IMR-90 (cell line): Measurements from ENCODE around the gene PAFAH2. TPM values are rescaled to one million over a fixed set of nuclear protein-coding genes. Genes with fewer than 3 reads are reported as not detected.

Experiments
- ATAC-seq: fragments of 200-7000 bp; cut with Tn5 transposase; 2 replicates; pipeline ENCODE4 v1.9.1; 2020; ENCODE audit warnings: low read depth, mild to moderate bottlenecking, moderate library complexity
- BruUV-seq: library from RNA; stranded (reverse); fragments of 400-500 nt; replicated peaks from 2 replicates; lab custom pipeline; 2021; lab: Mats Ljungman, UMichigan
- CTCF ChIA-PET: fragments of 300-600 bp; formaldehyde crosslinking; extraction: SDS; loops from one replicate; lab custom pipeline; 2021; ENCODE audit warnings: antibody characterized with exemption; lab: Yijun Ruan, JAX
- POLR2A ChIA-PET: fragments of 300-600 bp; sonication (Branson Sonifier 250); formaldehyde crosslinking; loops from one replicate; lab custom pipeline; 2022; ENCODE audit warnings: antibody characterized with exemption; ENCODE audit not compliant: unreplicated experiment; lab: Charles Lee
- DNase-seq: peaks from one replicate; pipeline ENCODE4 v3.0.0; 2013
- H2AFZ ChIP-seq: replicated peaks from 2 replicates; pipeline ENCODE3; 2013; ENCODE audit warnings: low read length, mild to moderate bottlenecking; ENCODE audit not compliant: poor library complexity
- H2AK5ac ChIP-seq: 2 replicates; pipeline ENCODE4 v1.6.1; 2013; ENCODE audit warnings: low read depth, low read length, inconsistent platforms
- H2AK9ac ChIP-seq: replicated peaks from 2 replicates; pipeline ENCODE3; 2013; ENCODE audit warnings: mild to moderate bottlenecking, low read depth, low read length, moderate library complexity; ENCODE audit not compliant: poor library complexity
- H2BK120ac ChIP-seq: 2 replicates; pipeline ENCODE4 v1.6.1; 2013; ENCODE audit warnings: low read depth, low read length, inconsistent platforms
- H2BK15ac ChIP-seq: 3 replicates; pipeline ENCODE4 v1.6.1; 2013; ENCODE audit warnings: low read depth, low read length, inconsistent platforms
- H2BK20ac ChIP-seq: 2 replicates; pipeline ENCODE4 v1.6.1; 2013; ENCODE audit warnings: low read depth, mild to moderate bottlenecking, inconsistent platforms, low read length, moderate library complexity
- H2BK5ac ChIP-seq: 2 replicates; pipeline ENCODE4 v1.6.1; 2013; ENCODE audit warnings: mild to moderate bottlenecking, low read depth, low read length, inconsistent platforms; ENCODE audit not compliant: poor library complexity, severe bottlenecking
- H3K14ac ChIP-seq: replicated peaks from 2 replicates; pipeline ENCODE4 v1.6.1; 2013; ENCODE audit warnings: low read depth, low read length, inconsistent platforms
- H3K18ac ChIP-seq: 2 replicates; pipeline ENCODE4 v1.6.1; 2013; ENCODE audit warnings: low read depth, low read length, control low read depth
- H3K23ac ChIP-seq: 2 replicates; pipeline ENCODE4 v1.6.1; 2013; ENCODE audit warnings: low read depth, low read length, inconsistent platforms
- H3K27ac ChIP-seq: 2 replicates; pipeline ENCODE4 v1.5.1; 2013; ENCODE audit warnings: mild to moderate bottlenecking, control low read depth, low read length; ENCODE audit not compliant: insufficient read depth
- H3K27me3 ChIP-seq: 2 replicates; pipeline ENCODE4 v1.6.1; 2013; ENCODE audit warnings: low read length; ENCODE audit not compliant: control insufficient read depth, insufficient read depth
- H3K36me3 ChIP-seq: 2 replicates; pipeline ENCODE4 v1.6.1; 2013; ENCODE audit warnings: low read length, mixed read lengths; ENCODE audit not compliant: control insufficient read depth, insufficient read depth
- H3K4ac ChIP-seq: 2 replicates; pipeline ENCODE4 v1.6.1; 2013; ENCODE audit warnings: low read depth, low read length, inconsistent platforms
- H3K4me1 ChIP-seq: 2 replicates; pipeline ENCODE4 v1.6.1; 2013; ENCODE audit warnings: low read length, mixed read lengths; ENCODE audit not compliant: control insufficient read depth, insufficient read depth
- H3K4me2 ChIP-seq: 2 replicates; pipeline ENCODE4 v1.6.1; 2013; ENCODE audit warnings: low read depth, mild to moderate bottlenecking, control low read depth, low read length, moderate library complexity
- H3K4me3 ChIP-seq: 2 replicates; pipeline ENCODE4 v1.5.1; 2013; ENCODE audit warnings: low read depth, mild to moderate bottlenecking, control low read depth, low read length, moderate library complexity; ENCODE audit not compliant: insufficient read depth
- H3K56ac ChIP-seq: 2 replicates; pipeline ENCODE4 v1.6.1; 2013; ENCODE audit warnings: low read length, inconsistent platforms; ENCODE audit not compliant: insufficient read depth; ENCODE audit errors: extremely low read depth
- H3K79me1 ChIP-seq, 2 experiments: 2 replicates each; pipeline ENCODE4 v1.6.1; 2013; ENCODE audit warnings: low read length in 2 of 2, inconsistent platforms in 1 of 2, low read depth in 1 of 2
- H3K9ac ChIP-seq: 2 replicates; pipeline ENCODE4 v1.6.1; 2013; ENCODE audit warnings: low read depth, low read length, control low read depth
- H3K9me1 ChIP-seq: 2 replicates; pipeline ENCODE4 v1.6.1; 2013; ENCODE audit warnings: low read length, inconsistent platforms; ENCODE audit not compliant: insufficient read depth
- H3K9me3 ChIP-seq: 2 replicates; pipeline ENCODE4 v1.6.1; 2013; ENCODE audit warnings: low read length; ENCODE audit not compliant: control insufficient read depth, insufficient read depth
- H4K20me1 ChIP-seq: 2 replicates; pipeline ENCODE4 v1.6.1; 2013; ENCODE audit warnings: low read length, inconsistent platforms; ENCODE audit not compliant: insufficient read depth
- H4K5ac ChIP-seq: 2 replicates; pipeline ENCODE4 v1.6.1; 2013; ENCODE audit warnings: mild to moderate bottlenecking, low read depth, low read length, control low read depth
- H4K8ac ChIP-seq, 2 experiments: 2 replicates each; pipeline ENCODE4 v1.6.1; 2013; ENCODE audit warnings: low read depth in 2 of 2, low read length in 2 of 2, control low read depth in 1 of 2, inconsistent platforms in 1 of 2
- H4K91ac ChIP-seq: 2 replicates; pipeline ENCODE4 v1.6.1; 2013; ENCODE audit warnings: low read depth, low read length, inconsistent platforms; ENCODE audit not compliant: insufficient read depth
- BHLHE40 ChIP-seq: fragments of 150-350 bp; IDR thresholded peaks from 2 replicates; pipeline ENCODE4 v1.6.1; 2016; ENCODE audit warnings: mild to moderate bottlenecking, low read depth, low read length
- CEBPB ChIP-seq: IDR thresholded peaks from 2 replicates; pipeline ENCODE4 v1.6.1; 2012; ENCODE audit warnings: low read depth, low read length, improper control_type of control experiment
- RCOR1 ChIP-seq: IDR thresholded peaks from 2 replicates; pipeline ENCODE4 v1.6.1; 2012; ENCODE audit warnings: mild to moderate bottlenecking, low read length, improper control_type of control experiment; ENCODE audit not compliant: insufficient replicate concordance
- WGBS, 2 experiments: methylation state at CpG; one replicate each; pipeline versions ENCODE4 v1.1.5 to v1.1.7; 2013; ENCODE audit warnings: missing lambda C conversion rate in 2 of 2; ENCODE audit not compliant: insufficient read length in 1 of 2; ENCODE audit errors: extremely low coverage in 2 of 2; 5-methylcytosine and 5-hydroxymethylcytosine counted together
- dilution Hi-C: fragments of 300-500 bp; cut with HindIII; formaldehyde crosslinking; loops from one replicate; pipeline ENCODE4 v1.14.3; 2018; ENCODE audit warnings: low sequenced_read_pairs; ENCODE audit not compliant: unreplicated experiment
- in situ Hi-C: fragments of 300-500 bp; cut with MboI; formaldehyde crosslinking; loops from 3 replicates; pipeline ENCODE4 v1.14.3; 2019; ENCODE audit warnings: low sequenced_read_pairs, inconsistent platforms, mixed read lengths
- intact Hi-C: fragments of 100-400 bp; cut with micrococcal nuclease; formaldehyde crosslinking; loops from 2 replicates; pipeline ENCODE4 v1.10.0; 2022
- polyA plus RNA-seq, 3 experiments: library from polyadenylated mRNA; depleted of rRNA; stranded (reverse); fragments of >200 nt; gene quantifications; 2 replicates each; pipeline ENCODE4 v1.2.3, GENCODE V29; 2012; ENCODE audit warnings: low replicate concordance in 1 of 3
- total RNA-seq: library from RNA; depleted of rRNA; stranded (reverse); fragments of >200 nt; gene quantifications from 2 replicates; pipeline ENCODE4 v1.2.3, GENCODE V29; 2012

PAFAH2 gene
- total and polyA plus RNA-seq, 2 of the 4 experiments (the other 2 are of a cell fraction), result 8.3 to 12.2 TPM

DNA sequence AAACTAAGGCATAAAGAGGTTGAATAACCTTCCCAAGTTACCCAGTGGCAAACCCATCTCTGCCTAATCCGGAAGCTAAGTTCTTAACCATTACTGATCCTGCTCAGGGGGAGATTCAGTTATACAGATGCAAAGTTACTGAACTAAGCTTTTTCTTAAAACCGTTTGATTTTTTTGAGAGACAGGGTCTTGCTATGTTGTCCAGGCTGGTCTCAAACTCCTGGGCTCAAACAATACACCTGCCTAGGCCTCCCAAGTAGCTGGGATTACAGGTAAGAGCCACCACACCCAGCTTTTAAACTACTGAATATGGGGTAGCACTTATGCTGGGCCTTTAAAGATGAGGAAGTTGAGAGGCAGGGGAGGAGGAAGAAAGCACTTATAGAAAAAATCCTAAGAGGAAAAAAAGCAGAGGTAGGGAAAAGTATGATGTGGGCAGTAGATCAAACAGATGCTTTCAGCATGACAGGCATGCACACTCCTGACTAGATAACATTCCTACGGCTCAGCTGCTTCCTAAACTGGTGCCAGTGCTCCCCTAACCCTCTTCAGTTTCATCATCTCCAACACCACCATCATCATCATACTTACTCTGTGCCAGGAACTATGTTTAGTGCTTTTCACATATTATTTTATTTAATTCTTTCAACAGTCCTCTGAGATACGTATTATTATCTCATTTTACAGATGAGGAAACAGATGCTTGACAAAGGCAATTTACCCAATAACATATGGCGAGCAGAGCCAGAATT lies 5.8 kb downstream of the PAFAH2 start:
- BruUV-seq, result no TSS peak
- WGBS, 2 experiments, result no CpG with 5 or more reads among the region's 5 CpGs

More for the DNA sequence above, 5.8 kb downstream of the PAFAH2 start:
- Histone ChIP-seq H2AFZ (no peak overlapping the region), H3K4me1 (peaks cover 14% of the 10 kb centered on the region), H4K8ac (peak overlapping the region in 1 of 2 experiments; percentile 67; a peak in 2 of 4 replicates), H3K36me3 (peaks cover 8% of the 10 kb centered on the region), H3K4ac (peak overlapping the region; percentile 69), H3K56ac (no peak overlapping the region), H3K27me3 (no peaks in the 10 kb centered on the region), H2BK5ac (peak overlapping the region; percentile 34), H3K18ac (peak overlapping the region; percentile 70; the same call in 1 of the 2 replicates), H2BK20ac (peak overlapping the region; percentile 51; the same call in 1 of the 2 replicates), H4K5ac (peak overlapping the region; percentile 20; the same call in 1 of the 2 replicates), H2AK9ac (peak overlapping the region; percentile 44), H3K23ac (no peak overlapping the region), H2BK120ac (peak overlapping the region; percentile 78; the same call in 1 of the 2 replicates), H3K14ac (0 out of 2 replicates have a peak overlapping the region, but pooled peaks have one; percentile 31), H3K27ac (no peak overlapping the region), H3K4me2 (peak overlapping the region; percentile 26; the same call in 1 of the 2 replicates), H3K9me1 (peaks cover 15% of the 10 kb centered on the region), H2BK15ac (no peak overlapping the region), H4K20me1 (no peaks in the 10 kb centered on the region), H4K91ac (0 out of 2 replicates have a peak overlapping the region, but pooled peaks have one; percentile 29), H3K4me3 (no peak overlapping the region), H2AK5ac (peak overlapping the region; percentile 5; the same call in 1 of the 2 replicates), H3K79me1 (peaks cover 10 to 30% of the 10 kb centered on the region in 2 experiments; a peak in 3 of 4 replicates), H3K9ac (no peak overlapping the region), H3K9me3 (no peaks in the 10 kb centered on the region)
- ATAC-seq (peak; percentile 59), DNase-seq (peak; percentile 68)
- TF ChIP-seq RCOR1, result no peak
- TF ChIP-seq CEBPB, result peak; percentile 41; the same call in 1 of the 2 replicates
- peak; percentile 81; the same call in 1 of the 2 replicates for TF ChIP-seq BHLHE40
- POLR2A ChIA-PET, result no interaction called here
- intact Hi-C loops, result loop anchor here (5.0 kb wide), 1 partner anchor 45 kb away; no protein-coding TSS in a partner anchor
- in situ Hi-C loops, result loop anchor here (10.0 kb wide), 1 partner anchor 167 kb away; no protein-coding TSS in a partner anchor
- CTCF ChIA-PET, result interaction anchor here (1.5 kb wide), 1 partner anchor 97 kb away, joined by 6 read pairs; no protein-coding TSS in a partner anchor
- dilution Hi-C loops, result no loop called here
